Activated naive CD4-positive, alpha-beta T cell treated with anti-CD3 and anti-CD28 coated beads for 36 hours (primary cell): ENCODE measurements around the gene VAC14. TPM values are rescaled to one million over a fixed set of nuclear protein-coding genes. Genes with fewer than 3 reads are reported as not detected.

Experiments
- CTCF ChIA-PET: fragments of 350-600 bp; sonication (Branson Sonifier 250); formaldehyde crosslinking; loops from one replicate; lab custom pipeline; 2021; ENCODE audit warnings: antibody characterized with exemption; lab: Charles Lee
- DNase-seq: peaks from one replicate; pipeline ENCODE4 v3.0.0-alpha.2; 2020
- H3K27ac Mint-ChIP-seq: one replicate; pipeline ENCODE4 v1.8.0; 2021; ENCODE audit warnings: mild to moderate bottlenecking, mixed read lengths
- H3K27me3 Mint-ChIP-seq: one replicate; pipeline ENCODE4 v1.8.0; 2021; ENCODE audit warnings: low read depth, mixed read lengths
- H3K36me3 Mint-ChIP-seq: one replicate; pipeline ENCODE4 v1.8.0; 2021; ENCODE audit warnings: low read depth, mixed read lengths
- H3K4me1 Mint-ChIP-seq: one replicate; pipeline ENCODE4 v1.8.0; 2021; ENCODE audit warnings: low read depth, mixed read lengths
- H3K4me3 Mint-ChIP-seq: one replicate; pipeline ENCODE4 v1.8.0; 2021; ENCODE audit warnings: mild to moderate bottlenecking, moderate library complexity, mixed read lengths
- H3K9me3 Mint-ChIP-seq: one replicate; pipeline ENCODE4 v1.8.0; 2021; ENCODE audit warnings: mixed read lengths
- intact Hi-C: fragments of 100-400 bp; cut with micrococcal nuclease; formaldehyde crosslinking; loops from one replicate; pipeline ENCODE4 v1.15.1; 2023
- total RNA-seq, 2 experiments: library from RNA; stranded (reverse); gene quantifications; one replicate each; pipeline ENCODE4 v1.2.3, GENCODE V29; 2021

VAC14 gene
- total RNA-seq, 2 experiments from 2014 or later: 19.6 to 20.6 TPM

GRCh38 chr16:70756071-70756470 is 44.9 kb downstream of the VAC14 start:
- Mint-ChIP-seq H3K9me3 (no peaks in the 10 kb centered on the region), H3K27me3 (no peaks in the 10 kb centered on the region), H3K27ac (no peak overlapping the region), H3K4me1 (peaks cover 9% of the 10 kb centered on the region), H3K36me3 (peaks cover 11% of the 10 kb centered on the region), H3K4me3 (no peak overlapping the region)
- CTCF ChIA-PET: interaction anchor here (1.0 to 1.2 kb wide), 2 partner anchors 15 to 77 kb away, joined by 3 read pairs; no protein-coding TSS in a partner anchor
- intact Hi-C loops: no loop called here
- DNase-seq: no peak

GRCh38 chr16:70754851-70755600 is 45.9 kb downstream of the VAC14 start:
- Mint-ChIP-seq H3K27me3 (no peaks in the 10 kb centered on the region), H3K4me1 (peaks cover 15% of the 10 kb centered on the region), H3K4me3 (no peak overlapping the region), H3K9me3 (no peaks in the 10 kb centered on the region), H3K27ac (no peak overlapping the region), H3K36me3 (peaks cover 11% of the 10 kb centered on the region)
- CTCF ChIA-PET: interaction anchor here (1.0 to 1.2 kb wide), 2 partner anchors 16 to 76 kb away, joined by 3 read pairs; no protein-coding TSS in a partner anchor
- intact Hi-C loops: no loop called here
- DNase-seq: no peak

- no peak overlapping the region for H3K27ac Mint-ChIP-seq
- H3K4me3 Mint-ChIP-seq: no peak overlapping the region
- H3K36me3 Mint-ChIP-seq: peaks cover 10% of the 10 kb centered on the region
- CTCF ChIA-PET: no interaction called here
- no peaks in the 10 kb centered on the region for H3K27me3 Mint-ChIP-seq
- intact Hi-C loops: no loop called here
- no peaks in the 10 kb centered on the region for H3K9me3 Mint-ChIP-seq
- DNase-seq: no peak
- H3K4me1 Mint-ChIP-seq: peaks cover 17% of the 10 kb centered on the region
Observed at GRCh38 chr16:70754371-70754770, 46.6 kb downstream of the VAC14 start.

GRCh38 chr16:70753694-70754325 is 47.1 kb downstream of the VAC14 start:
- intact Hi-C loops: no loop called here
- no peak for DNase-seq
- Mint-ChIP-seq H3K4me1 (peaks cover 22% of the 10 kb centered on the region), H3K27ac (no peak overlapping the region), H3K4me3 (no peak overlapping the region), H3K9me3 (no peaks in the 10 kb centered on the region), H3K27me3 (no peaks in the 10 kb centered on the region), H3K36me3 (peaks cover 7% of the 10 kb centered on the region)
- CTCF ChIA-PET: interaction anchor here (0.9 kb wide), 1 partner anchor 11 kb away, joined by 3 read pairs; no protein-coding TSS in a partner anchor

DNA sequence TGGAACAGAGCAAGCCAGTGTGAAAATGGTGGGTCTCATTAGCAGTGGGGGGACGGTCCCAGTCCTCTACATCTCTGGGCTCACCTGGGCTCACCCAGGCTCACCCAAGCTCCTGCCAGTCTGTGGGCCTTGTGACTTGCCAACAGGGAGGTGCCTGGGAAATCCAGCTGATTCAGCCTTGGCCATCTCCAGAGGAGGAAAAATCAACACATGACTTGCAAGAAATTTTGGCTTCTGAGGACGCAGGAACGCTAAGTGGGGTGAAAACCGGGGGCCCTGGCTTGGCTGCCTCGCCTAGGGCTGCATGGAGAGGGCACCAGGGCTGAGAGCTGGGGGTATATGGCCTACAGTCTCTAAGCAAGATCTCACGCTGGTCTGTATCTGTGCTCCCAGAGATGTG is 47.7 kb downstream of the VAC14 start:
- DNase-seq: no peak
- intact Hi-C loops: no loop called here
- H3K4me1 Mint-ChIP-seq: peaks cover 24% of the 10 kb centered on the region
- no peaks in the 10 kb centered on the region for H3K27me3 Mint-ChIP-seq
- CTCF ChIA-PET: interaction anchor here (0.9 to 2.6 kb wide), 2 partner anchors 10 to 17 kb away, joined by 3 to 14 read pairs; no protein-coding TSS in a partner anchor
- H3K9me3 Mint-ChIP-seq: no peaks in the 10 kb centered on the region
- H3K4me3 Mint-ChIP-seq: no peak overlapping the region
- no peak overlapping the region for H3K27ac Mint-ChIP-seq
- peaks cover 4% of the 10 kb centered on the region for H3K36me3 Mint-ChIP-seq

GRCh38 chr16:70752426-70752825 is 48.5 kb downstream of the VAC14 start:
- DNase-seq: no peak
- Mint-ChIP-seq H3K27ac (no peak overlapping the region), H3K36me3 (peaks cover 5% of the 10 kb centered on the region), H3K9me3 (no peaks in the 10 kb centered on the region), H3K4me1 (peaks cover 32% of the 10 kb centered on the region), H3K4me3 (no peak overlapping the region), H3K27me3 (no peaks in the 10 kb centered on the region)
- CTCF ChIA-PET: interaction anchor here (2.6 kb wide), 1 partner anchor 18 kb away, joined by 14 read pairs; no protein-coding TSS in a partner anchor
- intact Hi-C loops: no loop called here

GRCh38 chr16:70751593-70751992 is 49.4 kb downstream of the VAC14 start:
- Mint-ChIP-seq H3K27me3 (no peaks in the 10 kb centered on the region), H3K4me3 (no peak overlapping the region), H3K27ac (no peak overlapping the region), H3K4me1 (peaks cover 41% of the 10 kb centered on the region), H3K36me3 (peaks cover 5% of the 10 kb centered on the region), H3K9me3 (no peaks in the 10 kb centered on the region)
- no peak for DNase-seq
- intact Hi-C loops: no loop called here
- CTCF ChIA-PET: interaction anchor here (2.6 kb wide), 1 partner anchor 19 kb away, joined by 14 read pairs; no protein-coding TSS in a partner anchor

DNA sequence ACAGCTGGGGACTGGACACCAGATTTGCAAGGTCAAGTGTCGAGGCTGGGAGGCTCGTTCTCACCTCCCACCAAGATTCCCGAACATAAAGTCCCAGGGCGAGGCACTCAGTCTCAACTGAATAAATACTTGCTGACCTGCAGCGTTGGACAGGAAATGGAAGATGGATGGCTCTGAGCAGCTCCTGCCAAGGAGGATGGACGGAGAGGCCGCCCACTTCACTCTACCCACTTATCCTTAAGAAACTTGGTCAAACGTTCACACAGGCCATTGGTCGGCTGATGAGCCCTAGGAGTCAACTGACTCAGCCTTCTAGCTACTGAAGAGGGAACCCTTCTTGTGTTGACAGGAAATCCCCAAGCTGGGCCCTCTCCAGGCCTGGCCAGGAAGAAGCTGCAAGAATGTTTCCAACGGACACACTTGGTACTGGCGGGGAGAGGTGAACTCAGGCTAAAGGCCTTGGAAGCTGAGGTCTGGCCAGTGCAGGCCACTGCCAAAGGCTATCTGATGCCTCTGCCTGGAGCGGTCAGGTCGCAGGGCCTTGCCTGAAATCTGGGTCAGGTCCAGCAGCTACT is 50.0 kb downstream of the VAC14 start:
- no peak overlapping the region for H3K4me3 Mint-ChIP-seq
- DNase-seq: peak; percentile 36
- H3K36me3 Mint-ChIP-seq: peaks cover 4% of the 10 kb centered on the region
- no peaks in the 10 kb centered on the region for H3K27me3 Mint-ChIP-seq
- CTCF ChIA-PET: interaction anchor here (2.6 kb wide), 1 partner anchor 20 kb away, joined by 14 read pairs; no protein-coding TSS in a partner anchor
- H3K27ac Mint-ChIP-seq: peak overlapping the region; percentile 31
- H3K9me3 Mint-ChIP-seq: no peaks in the 10 kb centered on the region
- intact Hi-C loops: no loop called here
- peaks cover 47% of the 10 kb centered on the region for H3K4me1 Mint-ChIP-seq

- no peak for DNase-seq
- Mint-ChIP-seq H3K36me3 (peaks cover 4% of the 10 kb centered on the region), H3K4me3 (no peak overlapping the region), H3K27ac (peak overlapping the region; percentile 31), H3K4me1 (peaks cover 50% of the 10 kb centered on the region), H3K27me3 (no peaks in the 10 kb centered on the region), H3K9me3 (no peaks in the 10 kb centered on the region)
- CTCF ChIA-PET: interaction anchor here (2.2 kb wide), 1 partner anchor 21 kb away, joined by 14 read pairs; no protein-coding TSS in a partner anchor
- intact Hi-C loops: no loop called here
Observed at GRCh38 chr16:70749681-70750601, 51.0 kb downstream of the VAC14 start.

GRCh38 chr16:70749006-70749678 is 51.8 kb downstream of the VAC14 start:
- no peak overlapping the region for H3K27ac Mint-ChIP-seq
- no peak overlapping the region for H3K4me3 Mint-ChIP-seq
- peaks cover 50% of the 10 kb centered on the region for H3K4me1 Mint-ChIP-seq
- peaks cover 5% of the 10 kb centered on the region for H3K36me3 Mint-ChIP-seq
- H3K27me3 Mint-ChIP-seq: no peaks in the 10 kb centered on the region
- no peaks in the 10 kb centered on the region for H3K9me3 Mint-ChIP-seq
- DNase-seq: no peak
- CTCF ChIA-PET: interaction anchor here (1.1 to 2.2 kb wide), 2 partner anchors 11 to 22 kb away, joined by 3 to 14 read pairs; no protein-coding TSS in a partner anchor
- intact Hi-C loops: no loop called here
